Measurements from ENCODE around the gene HCRT.
"Not testable (repeated sequence)": the region's sequence is repeated elsewhere in the genome, so short reads cannot be mapped to it uniquely, and the experiment has no call there.

DNA sequence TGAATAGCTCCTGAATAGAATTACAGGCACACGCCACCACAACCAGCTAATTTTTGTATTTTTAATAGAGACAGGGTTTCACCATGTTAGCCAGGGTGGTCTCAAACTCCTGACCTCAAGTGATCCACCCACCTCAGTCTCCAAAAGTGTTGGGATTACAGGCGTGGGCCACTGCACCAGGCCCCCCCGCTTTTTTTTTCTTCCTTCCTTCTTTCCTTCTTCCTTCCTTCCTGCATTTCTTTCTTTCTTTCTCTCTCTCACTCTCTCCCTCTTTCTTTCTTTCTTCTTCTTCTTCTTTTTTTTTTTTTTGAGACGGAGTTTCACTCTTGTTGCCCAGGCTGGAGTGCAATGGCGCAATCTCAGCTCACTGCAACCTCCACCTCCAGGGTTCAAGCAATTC, 939 bp upstream of the HCRT start:
- TF ChIP-seq, protein P1, sequence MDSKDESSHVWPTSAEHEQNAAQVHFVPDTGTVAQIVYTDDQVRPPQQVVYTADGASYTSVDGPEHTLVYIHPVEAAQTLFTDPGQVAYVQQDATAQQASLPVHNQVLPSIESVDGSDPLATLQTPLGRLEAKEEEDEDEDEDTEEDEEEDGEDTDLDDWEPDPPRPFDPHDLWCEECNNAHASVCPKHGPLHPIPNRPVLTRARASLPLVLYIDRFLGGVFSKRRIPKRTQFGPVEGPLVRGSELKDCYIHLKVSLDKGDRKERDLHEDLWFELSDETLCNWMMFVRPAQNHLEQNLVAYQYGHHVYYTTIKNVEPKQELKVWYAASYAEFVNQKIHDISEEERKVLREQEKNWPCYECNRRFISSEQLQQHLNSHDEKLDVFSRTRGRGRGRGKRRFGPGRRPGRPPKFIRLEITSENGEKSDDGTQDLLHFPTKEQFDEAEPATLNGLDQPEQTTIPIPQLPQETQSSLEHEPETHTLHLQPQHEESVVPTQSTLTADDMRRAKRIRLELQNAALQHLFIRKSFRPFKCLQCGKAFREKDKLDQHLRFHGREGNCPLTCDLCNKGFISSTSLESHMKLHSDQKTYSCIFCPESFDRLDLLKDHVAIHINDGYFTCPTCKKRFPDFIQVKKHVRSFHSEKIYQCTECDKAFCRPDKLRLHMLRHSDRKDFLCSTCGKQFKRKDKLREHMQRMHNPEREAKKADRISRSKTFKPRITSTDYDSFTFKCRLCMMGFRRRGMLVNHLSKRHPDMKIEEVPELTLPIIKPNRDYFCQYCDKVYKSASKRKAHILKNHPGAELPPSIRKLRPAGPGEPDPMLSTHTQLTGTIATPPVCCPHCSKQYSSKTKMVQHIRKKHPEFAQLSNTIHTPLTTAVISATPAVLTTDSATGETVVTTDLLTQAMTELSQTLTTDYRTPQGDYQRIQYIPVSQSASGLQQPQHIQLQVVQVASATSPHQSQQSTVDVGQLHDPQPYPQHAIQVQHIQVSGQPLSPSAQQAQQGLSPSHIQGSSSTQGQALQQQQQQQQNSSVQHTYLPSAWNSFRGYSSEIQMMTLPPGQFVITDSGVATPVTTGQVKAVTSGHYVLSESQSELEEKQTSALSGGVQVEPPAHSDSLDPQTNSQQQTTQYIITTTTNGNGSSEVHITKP (tag by site-specific recombination; IDR thresholded peaks at IDR 0.05) = not testable (repeated sequence)
- TF ChIP-seq, protein P2, sequence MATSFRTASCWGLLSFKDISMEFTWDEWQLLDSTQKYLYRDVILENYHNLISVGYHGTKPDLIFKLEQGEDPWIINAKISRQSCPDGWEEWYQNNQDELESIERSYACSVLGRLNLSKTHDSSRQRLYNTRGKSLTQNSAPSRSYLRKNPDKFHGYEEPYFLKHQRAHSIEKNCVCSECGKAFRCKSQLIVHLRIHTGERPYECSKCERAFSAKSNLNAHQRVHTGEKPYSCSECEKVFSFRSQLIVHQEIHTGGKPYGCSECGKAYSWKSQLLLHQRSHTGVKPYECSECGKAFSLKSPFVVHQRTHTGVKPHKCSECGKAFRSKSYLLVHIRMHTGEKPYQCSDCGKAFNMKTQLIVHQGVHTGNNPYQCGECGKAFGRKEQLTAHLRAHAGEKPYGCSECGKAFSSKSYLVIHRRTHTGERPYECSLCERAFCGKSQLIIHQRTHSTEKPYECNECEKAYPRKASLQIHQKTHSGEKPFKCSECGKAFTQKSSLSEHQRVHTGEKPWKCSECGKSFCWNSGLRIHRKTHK (tag by site-specific recombination; IDR thresholded peaks at IDR 0.05) = not testable (repeated sequence)
- not testable (repeated sequence) for TF ChIP-seq ZNF114 (tag by site-specific recombination; IDR thresholded peaks at IDR 0.05); SP3 (tag by site-specific recombination; IDR thresholded peaks at IDR 0.05); YY1 (tag by site-specific recombination; IDR thresholded peaks at IDR 0.05); ZNF529 (tag by site-specific recombination; IDR thresholded peaks at IDR 0.05; ENCODE audit: insufficient replicate concordance); ZNF792 (tag by site-specific recombination; IDR thresholded peaks at IDR 0.05); ZNF37A (tag by site-specific recombination; IDR thresholded peaks at IDR 0.05); ZNF202 (tag by site-specific recombination; IDR thresholded peaks at IDR 0.05; ENCODE audit: borderline replicate concordance)
- TF ChIP-seq, protein P3, sequence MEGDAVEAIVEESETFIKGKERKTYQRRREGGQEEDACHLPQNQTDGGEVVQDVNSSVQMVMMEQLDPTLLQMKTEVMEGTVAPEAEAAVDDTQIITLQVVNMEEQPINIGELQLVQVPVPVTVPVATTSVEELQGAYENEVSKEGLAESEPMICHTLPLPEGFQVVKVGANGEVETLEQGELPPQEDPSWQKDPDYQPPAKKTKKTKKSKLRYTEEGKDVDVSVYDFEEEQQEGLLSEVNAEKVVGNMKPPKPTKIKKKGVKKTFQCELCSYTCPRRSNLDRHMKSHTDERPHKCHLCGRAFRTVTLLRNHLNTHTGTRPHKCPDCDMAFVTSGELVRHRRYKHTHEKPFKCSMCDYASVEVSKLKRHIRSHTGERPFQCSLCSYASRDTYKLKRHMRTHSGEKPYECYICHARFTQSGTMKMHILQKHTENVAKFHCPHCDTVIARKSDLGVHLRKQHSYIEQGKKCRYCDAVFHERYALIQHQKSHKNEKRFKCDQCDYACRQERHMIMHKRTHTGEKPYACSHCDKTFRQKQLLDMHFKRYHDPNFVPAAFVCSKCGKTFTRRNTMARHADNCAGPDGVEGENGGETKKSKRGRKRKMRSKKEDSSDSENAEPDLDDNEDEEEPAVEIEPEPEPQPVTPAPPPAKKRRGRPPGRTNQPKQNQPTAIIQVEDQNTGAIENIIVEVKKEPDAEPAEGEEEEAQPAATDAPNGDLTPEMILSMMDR (tag by site-specific recombination; IDR thresholded peaks at IDR 0.05) = not testable (repeated sequence)
- TF ChIP-seq, protein P4, sequence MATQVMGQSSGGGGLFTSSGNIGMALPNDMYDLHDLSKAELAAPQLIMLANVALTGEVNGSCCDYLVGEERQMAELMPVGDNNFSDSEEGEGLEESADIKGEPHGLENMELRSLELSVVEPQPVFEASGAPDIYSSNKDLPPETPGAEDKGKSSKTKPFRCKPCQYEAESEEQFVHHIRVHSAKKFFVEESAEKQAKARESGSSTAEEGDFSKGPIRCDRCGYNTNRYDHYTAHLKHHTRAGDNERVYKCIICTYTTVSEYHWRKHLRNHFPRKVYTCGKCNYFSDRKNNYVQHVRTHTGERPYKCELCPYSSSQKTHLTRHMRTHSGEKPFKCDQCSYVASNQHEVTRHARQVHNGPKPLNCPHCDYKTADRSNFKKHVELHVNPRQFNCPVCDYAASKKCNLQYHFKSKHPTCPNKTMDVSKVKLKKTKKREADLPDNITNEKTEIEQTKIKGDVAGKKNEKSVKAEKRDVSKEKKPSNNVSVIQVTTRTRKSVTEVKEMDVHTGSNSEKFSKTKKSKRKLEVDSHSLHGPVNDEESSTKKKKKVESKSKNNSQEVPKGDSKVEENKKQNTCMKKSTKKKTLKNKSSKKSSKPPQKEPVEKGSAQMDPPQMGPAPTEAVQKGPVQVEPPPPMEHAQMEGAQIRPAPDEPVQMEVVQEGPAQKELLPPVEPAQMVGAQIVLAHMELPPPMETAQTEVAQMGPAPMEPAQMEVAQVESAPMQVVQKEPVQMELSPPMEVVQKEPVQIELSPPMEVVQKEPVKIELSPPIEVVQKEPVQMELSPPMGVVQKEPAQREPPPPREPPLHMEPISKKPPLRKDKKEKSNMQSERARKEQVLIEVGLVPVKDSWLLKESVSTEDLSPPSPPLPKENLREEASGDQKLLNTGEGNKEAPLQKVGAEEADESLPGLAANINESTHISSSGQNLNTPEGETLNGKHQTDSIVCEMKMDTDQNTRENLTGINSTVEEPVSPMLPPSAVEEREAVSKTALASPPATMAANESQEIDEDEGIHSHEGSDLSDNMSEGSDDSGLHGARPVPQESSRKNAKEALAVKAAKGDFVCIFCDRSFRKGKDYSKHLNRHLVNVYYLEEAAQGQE (tag by site-specific recombination; IDR thresholded peaks at IDR 0.05) = not testable (repeated sequence)
- TF ChIP-seq ZNF366 (tag by site-specific recombination; conservative IDR thresholded peaks at IDR 0.05) = peak; percentile 74

All from HEK293 (cell line).